ENCODE measurements around the gene VWA3B. TPM values are rescaled to one million over a fixed set of nuclear protein-coding genes. Genes with fewer than 3 reads are reported as not detected.

The VWA3B gene
- total and polyA plus RNA-seq, 5 experiments from 2014 or later = 0.63 TPM; not detected in 4

DNA sequence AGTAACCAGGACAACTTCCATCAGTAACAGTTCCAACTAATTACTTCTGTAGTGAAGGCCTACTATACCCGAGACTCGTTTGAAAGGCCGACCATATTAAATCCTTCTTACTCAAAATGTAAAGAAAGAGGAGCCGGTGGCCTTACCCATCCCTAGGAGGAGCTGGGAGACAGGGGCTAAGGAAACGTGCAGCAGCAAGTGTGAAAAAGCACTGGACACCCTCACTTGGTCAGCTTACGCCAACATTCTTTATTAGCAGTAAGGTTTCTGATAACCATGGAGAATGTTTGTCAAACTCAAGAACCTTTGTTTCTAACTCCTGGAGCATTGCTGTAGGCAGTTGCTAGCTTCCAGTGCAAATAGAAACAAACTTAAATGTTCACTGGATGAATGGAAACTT is 26.7 kb upstream of the VWA3B start:
- Mint-ChIP-seq H3K4me3 (no peak overlapping the region), H3K27ac (no peak overlapping the region), H3K4me1 (no peaks in the 10 kb centered on the region), H3K27me3 (peaks cover 1 to 19% (median 10%) of the 10 kb centered on the region in 5 donors), H3K36me3 (no peaks in the 10 kb centered on the region), H3K9me3 (peaks cover 0 to 2% (median 0%) of the 10 kb centered on the region in 9 donors)
- POLR2A ChIA-PET = interaction anchor here (0.7 kb wide), 1 partner anchor 91 kb away, joined by 3 read pairs; no protein-coding TSS in a partner anchor
- no peak for ATAC-seq
- no peak for DNase-seq

DNA sequence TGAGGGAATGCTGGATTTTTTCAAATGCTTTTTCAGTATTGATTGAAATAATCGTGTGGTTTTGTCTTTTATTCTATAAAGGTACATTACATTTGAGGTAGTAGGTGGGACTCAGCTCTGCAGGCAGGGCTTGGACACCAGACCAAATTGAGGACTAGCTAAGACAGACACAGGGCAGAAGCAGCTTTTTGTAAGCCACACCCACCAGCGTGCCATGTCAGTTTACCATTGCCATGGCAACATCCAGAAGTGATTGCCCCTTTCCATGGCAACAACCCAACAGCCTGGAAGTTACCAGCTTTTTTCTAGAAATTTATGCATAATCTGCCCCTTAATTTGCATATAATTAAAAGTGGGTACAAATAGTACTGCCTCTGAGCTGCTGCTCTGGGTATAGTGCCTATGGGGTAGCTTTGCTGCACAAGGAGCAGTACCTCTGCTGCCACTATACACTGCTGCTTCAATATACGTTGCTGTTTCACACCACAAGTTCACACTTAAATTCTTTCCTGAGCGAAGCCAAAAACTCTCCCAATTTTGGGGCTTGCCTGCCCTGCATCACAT is 23.6 kb upstream of the VWA3B start:
- Mint-ChIP-seq H3K4me3 (no peak overlapping the region), H3K36me3 (no peaks in the 10 kb centered on the region), H3K27ac (no peak overlapping the region), H3K27me3 (peaks cover 6 to 39% (median 18%) of the 10 kb centered on the region in 5 donors), H3K4me1 (no peaks in the 10 kb centered on the region), H3K9me3 (peaks cover 0 to 2% (median 0%) of the 10 kb centered on the region in 9 donors)
- no peak for ATAC-seq
- DNase-seq = no peak
- POLR2A ChIA-PET = interaction anchor here (0.6 kb wide), 1 partner anchor 19 kb away, joined by 4 read pairs; no protein-coding TSS in a partner anchor

DNA sequence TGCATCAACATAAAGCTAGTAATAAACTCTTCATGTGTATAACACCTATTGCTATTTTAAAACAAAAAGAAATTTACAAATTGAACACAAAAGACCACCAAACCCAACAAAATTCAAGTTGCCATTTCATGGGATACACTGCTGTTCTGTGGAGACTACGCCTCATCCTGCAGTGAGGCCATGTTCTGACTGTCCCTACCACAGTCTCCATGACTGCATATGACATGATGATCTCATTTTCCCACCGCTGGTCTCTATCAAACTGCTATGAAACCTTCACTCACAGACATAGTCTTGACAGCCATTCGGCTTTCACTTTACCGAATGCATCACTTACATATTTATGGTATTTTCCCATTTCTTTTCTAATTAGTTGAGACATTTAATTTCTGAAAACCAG is 21.2 kb upstream of the VWA3B start:
- Mint-ChIP-seq H3K9me3 (peaks cover 0 to 2% (median 0%) of the 10 kb centered on the region in 9 donors), H3K4me1 (peaks cover 0 to 7% (median 0%) of the 10 kb centered on the region in 4 donors), H3K4me3 (no peak overlapping the region), H3K27me3 (peaks cover 6 to 39% (median 15%) of the 10 kb centered on the region in 5 donors), H3K27ac (no peak overlapping the region), H3K36me3 (no peaks in the 10 kb centered on the region)
- DNase-seq (no peak), ATAC-seq (no peak)
- POLR2A ChIA-PET = no interaction called here

DNA sequence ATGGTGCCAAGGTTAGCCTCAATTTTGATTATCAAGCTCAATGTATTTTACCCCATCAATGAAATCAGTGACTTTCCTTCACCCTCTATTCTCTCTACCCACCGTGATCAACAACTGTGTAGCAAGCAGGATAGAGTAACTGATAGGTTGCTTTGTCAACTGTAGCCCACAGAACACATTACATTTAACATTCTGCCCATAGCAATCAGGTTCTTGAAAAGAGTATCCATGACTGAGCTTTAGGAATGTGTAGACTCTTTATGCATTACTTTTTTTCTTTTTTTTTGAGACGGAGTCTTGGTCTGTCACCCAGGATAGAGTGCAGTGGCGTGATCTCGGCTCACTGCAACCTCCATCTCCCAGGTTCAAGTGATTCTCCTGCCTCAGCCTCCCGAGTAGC is 19.8 kb upstream of the VWA3B start:
- Mint-ChIP-seq H3K36me3 (no peaks in the 10 kb centered on the region), H3K4me3 (no peak overlapping the region), H3K27me3 (peaks cover 6 to 39% (median 15%) of the 10 kb centered on the region in 5 donors), H3K4me1 (peaks cover 0 to 7% (median 0%) of the 10 kb centered on the region in 4 donors), H3K27ac (no peak overlapping the region), H3K9me3 (no peaks in the 10 kb centered on the region)
- POLR2A ChIA-PET = no interaction called here
- ATAC-seq (no peak), DNase-seq (no peak)

DNA sequence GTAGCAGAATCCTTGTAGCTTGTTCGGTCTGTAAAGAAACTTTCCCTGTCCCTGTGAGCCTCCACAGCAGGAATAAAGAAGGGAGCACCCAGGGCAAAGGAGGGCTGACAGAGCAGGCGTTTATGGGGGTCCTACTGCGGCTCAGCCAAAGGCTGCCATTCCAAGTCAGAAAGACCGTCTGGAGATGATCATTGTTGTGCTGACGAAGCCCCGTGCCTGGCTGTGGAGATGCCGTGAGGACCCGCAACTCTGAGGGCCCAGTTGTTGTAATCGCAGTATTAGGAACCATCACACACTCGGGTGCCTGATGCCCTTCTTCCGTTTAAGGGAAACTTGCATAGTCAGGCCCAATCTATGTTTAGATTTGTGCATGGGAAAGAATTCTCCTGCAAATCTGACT is 16.9 kb upstream of the VWA3B start:
- Mint-ChIP-seq H3K4me3 (no peak overlapping the region), H3K27ac (no peak overlapping the region), H3K9me3 (peaks cover 0 to 9% (median 2%) of the 10 kb centered on the region in 9 donors), H3K36me3 (peaks cover 0 to 10% (median 4%) of the 10 kb centered on the region in 3 donors), H3K27me3 (peaks cover 6 to 32% (median 15%) of the 10 kb centered on the region in 5 donors), H3K4me1 (peaks cover 0 to 7% (median under 1%) of the 10 kb centered on the region in 4 donors)
- ATAC-seq (no peak), DNase-seq (no peak)
- POLR2A ChIA-PET = no interaction called here

DNA sequence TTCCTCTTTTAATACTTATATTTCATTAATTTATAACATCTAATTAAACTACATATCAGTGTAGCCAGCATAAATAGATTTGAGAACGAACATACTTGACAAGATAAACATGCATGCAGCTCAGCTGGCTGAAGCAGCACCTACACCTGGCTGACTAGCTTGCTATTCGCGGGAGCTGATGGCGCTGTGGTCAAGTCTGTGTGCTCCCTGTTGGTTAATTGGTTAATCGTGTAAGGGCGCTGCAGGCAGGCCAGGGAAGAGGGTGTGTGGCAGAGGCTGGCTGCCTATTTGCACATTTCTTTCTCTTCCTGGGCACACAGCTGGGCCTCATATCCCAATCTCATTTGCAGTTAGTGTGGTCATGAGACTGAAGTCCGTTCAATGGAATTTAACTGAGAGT is 14.5 kb upstream of the VWA3B start:
- H3K36me3 Mint-ChIP-seq = peaks cover 0 to 10% (median 4%) of the 10 kb centered on the region in 3 donors
- H3K9me3 Mint-ChIP-seq = peaks cover 0 to 9% (median 4%) of the 10 kb centered on the region in 9 donors
- H3K4me3 Mint-ChIP-seq = no peak overlapping the region
- peaks cover 0 to 7% (median under 1%) of the 10 kb centered on the region in 4 donors for H3K4me1 Mint-ChIP-seq
- ATAC-seq (no peak), DNase-seq (no peak)
- POLR2A ChIA-PET = no interaction called here
- H3K27me3 Mint-ChIP-seq = peaks cover 0 to 10% (median 5%) of the 10 kb centered on the region in 5 donors
- H3K27ac Mint-ChIP-seq = no peak overlapping the region

DNA sequence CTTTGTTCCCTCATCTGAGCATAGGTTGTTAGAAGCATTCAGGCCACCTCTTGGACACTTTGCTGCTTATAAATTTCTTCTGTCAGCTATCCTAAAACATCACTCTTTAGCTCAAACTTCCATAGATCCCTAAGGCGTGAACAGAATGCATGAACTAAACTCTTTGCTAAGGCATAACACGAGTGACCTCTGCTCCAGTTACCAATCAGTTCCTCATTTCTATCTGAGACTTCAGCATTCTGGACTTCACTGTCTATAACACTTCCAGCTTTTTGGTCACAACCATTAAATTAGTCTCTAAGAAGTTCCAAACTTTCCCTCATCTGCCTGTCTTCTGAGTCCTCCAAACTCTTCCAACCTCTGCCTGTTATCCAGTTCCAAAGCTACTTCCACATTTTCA is 8.3 kb upstream of the VWA3B start:
- POLR2A ChIA-PET = no interaction called here
- Mint-ChIP-seq H3K4me3 (no peak overlapping the region), H3K9me3 (peaks cover 4 to 24% (median 15%) of the 10 kb centered on the region in 9 donors), H3K27ac (no peak overlapping the region), H3K4me1 (peaks cover 11 to 20% (median 13%) of the 10 kb centered on the region in 4 donors), H3K36me3 (peaks cover 0 to 19% (median 4%) of the 10 kb centered on the region in 3 donors), H3K27me3 (peaks cover 6 to 24% (median 12%) of the 10 kb centered on the region in 5 donors)
- ATAC-seq = no peak
- DNase-seq = no peak

DNA sequence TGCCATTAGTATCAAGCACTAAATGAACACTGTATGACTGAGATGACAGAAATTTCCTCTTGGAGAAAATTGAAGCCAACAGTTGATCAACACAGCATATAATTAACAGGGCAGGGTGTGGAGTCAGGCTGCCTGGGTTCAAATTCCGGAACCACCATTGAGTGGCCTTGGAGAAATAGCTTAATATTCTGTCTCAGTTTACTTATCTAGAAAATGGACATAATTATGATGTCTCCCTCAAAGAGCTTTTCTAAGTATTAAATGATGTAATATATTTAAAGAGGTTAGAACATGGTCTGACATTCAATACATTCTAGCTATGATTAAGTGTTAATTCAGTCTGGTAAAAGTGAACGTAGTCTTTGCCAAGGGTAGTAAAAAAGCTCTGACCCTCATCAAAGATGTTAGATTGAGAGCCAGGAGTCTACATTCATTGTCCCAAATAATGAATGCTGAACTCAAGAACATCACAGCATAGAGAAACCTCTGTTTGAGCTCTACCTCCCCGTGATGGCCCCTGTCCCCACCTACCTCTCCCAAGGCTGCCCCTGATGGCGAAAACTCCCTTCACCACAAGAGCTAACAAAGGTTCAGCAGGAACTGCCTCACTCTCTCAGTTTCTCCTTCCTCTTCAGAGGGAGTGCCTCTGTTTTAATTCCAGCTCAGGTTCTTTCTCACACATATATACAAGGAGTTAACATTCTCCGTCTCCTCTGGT is 2.7 kb upstream of the VWA3B start:
- H3K9me3 Mint-ChIP-seq = peaks cover 0 to 3% (median 0%) of the 10 kb centered on the region in 9 donors
- H3K27ac Mint-ChIP-seq = peak overlapping the region in 1 of 10 donors; percentile 19
- no peak overlapping the region for H3K4me3 Mint-ChIP-seq
- H3K4me1 Mint-ChIP-seq = peaks cover 13 to 43% (median 25%) of the 10 kb centered on the region in 4 donors
- peaks cover 0 to 5% (median 0%) of the 10 kb centered on the region in 3 donors for H3K36me3 Mint-ChIP-seq
- peaks cover 40 to 64% (median 52%) of the 10 kb centered on the region in 5 donors for H3K27me3 Mint-ChIP-seq
- ATAC-seq (no peak), DNase-seq (no peak)
- POLR2A ChIA-PET = no interaction called here

DNA sequence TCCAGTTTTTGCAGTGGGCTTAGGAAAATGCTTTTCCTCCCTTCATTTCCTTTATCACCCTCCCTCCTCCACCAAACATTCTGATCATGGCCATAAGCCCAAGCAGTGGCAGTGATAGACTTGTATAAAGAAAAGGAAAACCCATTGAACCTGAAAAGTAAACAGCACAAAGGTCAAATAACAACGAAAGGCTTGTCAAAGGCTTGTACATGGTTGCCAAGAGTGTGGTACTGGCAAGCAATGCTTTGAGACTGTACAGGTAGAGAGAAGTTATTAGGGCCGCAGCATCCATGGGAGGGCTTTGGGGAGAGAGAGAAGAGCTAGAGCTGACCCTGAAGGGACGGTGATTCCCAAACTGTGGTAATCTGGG is 2.1 kb upstream of the VWA3B start:
- Mint-ChIP-seq H3K36me3 (peaks cover 0 to 5% (median 0%) of the 10 kb centered on the region in 3 donors), H3K9me3 (peaks cover 0 to 3% (median 0%) of the 10 kb centered on the region in 9 donors), H3K27ac (no peak overlapping the region), H3K4me1 (peaks cover 13 to 43% (median 25%) of the 10 kb centered on the region in 4 donors), H3K4me3 (peak overlapping the region in 1 of 10 donors; percentile 16), H3K27me3 (peaks cover 40 to 67% (median 52%) of the 10 kb centered on the region in 5 donors)
- ATAC-seq (no peak), DNase-seq (no peak)
- POLR2A ChIA-PET = no interaction called here

DNA sequence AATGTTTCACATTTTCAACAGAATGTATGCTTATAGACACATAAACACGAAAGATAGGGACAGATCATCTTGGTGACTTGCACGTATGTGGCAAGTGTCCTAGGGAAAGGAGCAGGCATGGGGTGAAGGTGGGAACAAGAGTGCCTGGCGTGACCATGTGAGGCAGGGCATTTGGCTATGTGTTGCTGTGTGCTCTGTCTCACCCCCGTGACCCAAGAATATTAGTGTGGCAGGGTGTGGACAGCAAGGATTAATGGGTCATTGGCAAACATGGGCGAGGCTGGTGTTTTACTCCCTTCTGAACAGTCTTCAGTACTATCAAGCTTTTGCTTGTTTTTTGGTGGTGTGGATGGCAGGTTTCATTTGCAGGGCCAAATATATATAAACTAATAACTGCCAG is 1.3 kb upstream of the VWA3B start:
- POLR2A ChIA-PET = no interaction called here
- Mint-ChIP-seq H3K4me3 (peak overlapping the region in 6 of 10 donors; percentile 3 to 65 (median 36)), H3K36me3 (peaks cover 0 to 5% (median 0%) of the 10 kb centered on the region in 3 donors), H3K9me3 (peaks cover 0 to 3% (median 0%) of the 10 kb centered on the region in 9 donors), H3K27me3 (peaks cover 40 to 67% (median 47%) of the 10 kb centered on the region in 5 donors), H3K27ac (peak overlapping the region in 1 of 10 donors; percentile 10), H3K4me1 (peaks cover 13 to 44% (median 25%) of the 10 kb centered on the region in 4 donors)
- no peak for ATAC-seq
- no peak for DNase-seq

DNA sequence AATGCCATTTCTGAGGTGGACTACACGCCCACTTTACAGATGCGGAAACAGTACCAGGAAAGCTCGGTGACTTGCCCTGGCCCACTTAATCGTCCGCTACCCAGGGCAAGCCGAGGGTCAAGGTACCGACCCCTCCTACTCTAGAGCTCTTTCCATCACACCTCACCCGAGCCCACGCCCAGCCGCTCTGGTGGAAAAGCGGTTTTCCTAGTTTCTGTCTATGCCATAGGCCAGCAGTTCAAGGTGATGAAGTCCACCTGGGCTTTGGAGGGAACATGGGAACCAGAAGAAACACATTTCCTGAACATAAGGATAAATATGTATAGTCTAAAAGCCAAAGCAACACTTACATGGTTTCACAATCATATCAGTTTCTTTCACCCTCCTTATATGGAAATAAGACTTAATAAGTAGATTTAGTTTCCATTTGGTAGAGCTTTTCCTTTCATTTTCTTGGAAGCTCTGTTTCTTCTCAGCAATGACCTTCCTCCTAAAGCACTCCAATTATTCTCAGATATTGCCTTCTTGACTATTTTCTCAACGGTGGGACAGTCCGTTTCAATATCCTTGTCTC is 567 bp downstream of the VWA3B start:
- Mint-ChIP-seq H3K36me3 (peaks cover 0 to 5% (median 0%) of the 10 kb centered on the region in 3 donors), H3K9me3 (no peaks in the 10 kb centered on the region), H3K4me3 (peak overlapping the region in 9 of 10 donors; percentile 46 to 88 (median 63)), H3K4me1 (peaks cover 6 to 42% (median 17%) of the 10 kb centered on the region in 4 donors), H3K27ac (no peak overlapping the region), H3K27me3 (peaks cover 40 to 67% (median 47%) of the 10 kb centered on the region in 5 donors)
- POLR2A ChIA-PET = no interaction called here
- no peak for ATAC-seq
- DNase-seq = no peak

DNA sequence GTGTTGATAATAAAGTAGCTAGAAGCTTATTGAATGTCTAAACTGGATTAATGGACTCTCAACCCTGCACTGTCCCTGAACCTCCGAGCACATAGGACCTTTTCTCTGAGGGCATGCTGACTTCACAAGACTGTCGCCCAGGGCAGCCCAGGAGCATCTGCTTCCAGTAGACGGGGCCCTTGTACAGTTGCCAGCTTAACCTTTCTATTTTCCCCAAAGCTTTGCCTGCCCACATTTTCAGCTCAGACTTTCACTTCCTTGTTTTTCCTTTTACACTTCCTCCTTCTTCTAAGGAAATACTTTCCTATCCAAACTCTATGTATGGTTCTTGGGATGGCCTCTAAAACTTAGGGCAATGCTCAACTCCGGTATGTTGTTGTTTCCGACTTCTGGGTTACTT is 1.3 kb downstream of the VWA3B start:
- H3K4me3 Mint-ChIP-seq = peak overlapping the region in 1 of 10 donors; percentile 22

DNA sequence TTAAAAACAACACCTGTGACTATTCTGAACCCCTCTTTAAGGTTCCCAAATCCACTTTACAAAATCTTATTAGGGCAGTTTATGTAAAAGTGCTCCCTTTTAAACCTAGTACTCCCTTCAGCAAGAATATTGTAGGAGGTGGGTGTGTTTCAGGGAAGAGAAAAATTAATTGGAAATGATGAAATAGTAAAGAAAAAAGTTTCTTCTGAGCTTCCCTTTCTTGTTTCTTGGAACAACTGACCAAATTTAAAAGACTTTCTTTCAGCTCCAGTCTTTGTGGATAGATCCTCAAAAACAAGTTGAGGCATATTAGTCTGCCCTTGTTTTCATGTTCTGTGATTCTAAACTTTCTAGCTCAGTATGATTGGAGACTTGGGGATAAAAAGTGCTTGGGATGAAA is 3.0 kb downstream of the VWA3B start:
- DNase-seq (no peak), ATAC-seq (no peak)
- Mint-ChIP-seq H3K27me3 (peaks cover 27 to 47% (median 34%) of the 10 kb centered on the region in 5 donors), H3K4me3 (no peak overlapping the region), H3K27ac (no peak overlapping the region), H3K4me1 (peaks cover 4 to 38% (median 12%) of the 10 kb centered on the region in 4 donors), H3K9me3 (peaks cover 0 to 7% (median 1%) of the 10 kb centered on the region in 9 donors), H3K36me3 (peaks cover 0 to 5% (median 2%) of the 10 kb centered on the region in 3 donors)
- POLR2A ChIA-PET = no interaction called here

More for the DNA sequence above, 1.3 kb downstream of the VWA3B start:
- DNase-seq (no peak), ATAC-seq (no peak)
- Mint-ChIP-seq H3K27ac (no peak overlapping the region), H3K9me3 (no peaks in the 10 kb centered on the region), H3K27me3 (peaks cover 36 to 60% (median 42%) of the 10 kb centered on the region in 5 donors), H3K4me1 (peaks cover 4 to 38% (median 12%) of the 10 kb centered on the region in 4 donors), H3K36me3 (peaks cover 0 to 5% (median 0%) of the 10 kb centered on the region in 3 donors)
- POLR2A ChIA-PET = no interaction called here
